Dermis microvascular lymphatic vessel endothelial cell (primary cell): Measurements from ENCODE around the gene USP7. TPM values are rescaled to one million over a fixed set of nuclear protein-coding genes. Genes with fewer than 3 reads are reported as not detected.
"Not testable (repeated sequence)": the region's sequence is repeated elsewhere in the genome, so short reads cannot be mapped to it uniquely, and the experiment has no call there.

Experiments
- DNase-seq, 2 donors: peaks; one replicate each; pipeline versions ENCODE4 v3.0.0 to v3.0.0-alpha.2; 2010; ENCODE audit warnings: low read depth in 2 of 2
- total RNA-seq: library from RNA; depleted of rRNA; stranded (reverse); fragments of >200 nt; gene quantifications from 2 replicates; pipeline ENCODE4 v1.2.1, GENCODE V29; 2014

USP7 gene
- total RNA-seq, 1 donor from 2014 or later = 42.0 TPM

DNA sequence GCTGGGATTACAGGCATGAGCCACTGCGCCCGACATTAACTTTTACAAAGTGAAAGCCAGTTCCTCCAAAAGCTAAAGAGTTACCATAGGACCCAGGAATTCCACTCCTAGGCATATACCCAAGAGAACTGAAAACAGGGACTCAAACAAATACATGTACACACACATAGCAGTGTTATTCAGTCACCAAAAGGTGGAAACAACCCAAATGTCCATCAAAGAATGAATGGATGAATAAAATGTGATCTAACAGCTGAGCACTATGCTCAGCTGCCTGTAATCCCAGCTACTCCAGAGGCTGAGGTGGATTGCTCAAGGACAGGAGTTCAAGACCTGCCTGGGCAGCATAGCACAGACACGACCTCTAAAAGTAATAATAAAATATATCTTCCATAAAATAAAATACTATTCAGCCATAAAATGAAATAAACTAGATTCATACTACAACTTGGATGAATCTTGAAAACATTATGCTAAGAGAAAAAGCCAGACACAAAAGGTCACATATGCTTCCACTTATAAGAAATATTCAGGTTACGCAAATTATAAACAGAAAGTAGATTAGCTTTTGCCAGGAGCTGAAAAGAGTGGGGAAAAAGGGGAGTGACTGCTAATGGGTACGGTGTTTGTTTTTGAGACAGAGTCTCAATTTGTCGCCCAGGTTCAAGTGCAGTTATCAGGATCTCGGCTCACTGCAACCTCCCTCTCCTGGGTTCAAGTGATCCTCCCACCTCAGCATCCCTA, 9.3 kb upstream of the USP7 start:
- no peak for DNase-seq

DNA sequence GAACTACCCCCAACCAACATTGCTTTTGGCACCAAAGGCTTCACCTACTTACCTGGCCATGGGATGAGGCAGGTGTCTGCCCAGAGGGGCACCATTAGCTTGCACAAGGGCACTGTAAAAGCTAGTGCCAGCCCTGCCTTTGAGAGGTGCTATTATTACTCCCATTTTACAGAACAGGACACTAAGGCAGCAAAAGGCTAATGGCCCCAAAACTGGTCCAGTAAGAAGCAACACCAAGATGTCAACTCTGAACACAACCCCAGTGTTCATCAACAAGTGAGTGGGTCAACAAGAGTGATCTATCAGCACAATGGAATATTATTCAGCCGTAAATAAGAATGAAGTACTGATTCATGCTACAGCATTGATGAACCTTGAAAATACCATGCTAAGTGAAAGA, 7.7 kb upstream of the USP7 start:
- no peak for DNase-seq

DNA sequence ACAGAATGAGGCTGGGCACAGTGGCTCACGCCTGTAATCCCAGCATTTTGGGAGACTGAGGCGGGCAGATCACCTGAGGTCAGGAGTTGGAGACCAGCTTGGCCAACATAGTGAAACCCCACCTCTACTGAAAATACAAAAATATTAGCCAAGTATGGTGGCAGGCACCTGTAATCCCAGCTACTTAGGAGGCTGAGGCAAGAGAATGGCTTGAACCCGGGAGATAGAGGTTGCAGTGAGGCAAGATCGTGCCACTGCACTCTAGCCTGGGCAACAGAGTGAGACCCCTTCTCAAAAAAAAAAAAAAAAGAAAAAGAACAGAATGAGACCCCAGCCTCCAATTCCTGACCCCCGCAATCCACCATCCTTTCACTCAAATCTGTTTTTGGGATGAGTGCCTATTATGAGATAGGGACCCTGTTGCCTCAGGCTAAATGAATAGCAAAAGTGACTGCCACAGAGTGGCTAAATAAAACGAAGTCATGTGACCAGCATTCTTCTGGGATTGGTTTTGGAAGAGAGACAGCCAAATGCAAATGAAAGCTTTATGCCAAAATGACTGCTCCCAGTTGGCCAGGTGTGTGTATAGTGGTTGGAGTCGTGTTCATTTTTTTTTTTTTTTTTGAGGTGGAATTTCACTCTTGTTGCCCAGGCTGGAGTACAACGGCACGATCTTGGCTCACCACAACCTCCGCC, 5.6 kb upstream of the USP7 start:
- not testable (repeated sequence) for DNase-seq

DNA sequence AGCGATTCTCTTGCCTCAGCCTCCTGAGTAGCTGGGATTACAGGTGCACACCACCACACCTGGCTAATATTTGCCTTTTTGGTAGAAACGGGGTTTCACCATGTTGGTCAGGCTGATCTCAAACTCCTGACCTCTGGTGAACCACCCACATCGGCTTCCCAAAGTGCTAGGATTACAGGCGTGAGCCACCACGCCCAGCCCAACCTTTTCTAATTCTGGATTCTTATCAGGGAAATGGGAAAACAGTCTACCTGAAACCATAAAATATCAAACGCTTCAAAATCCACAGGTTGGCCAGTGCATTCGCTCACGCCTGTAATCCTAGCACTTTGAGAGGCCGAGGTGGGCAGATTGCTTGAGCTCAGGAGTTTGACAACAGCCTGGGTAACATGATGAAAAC, 4.3 kb upstream of the USP7 start:
- DNase-seq = not testable (repeated sequence)

GRCh38 chr16:8967132-8967821, 3.6 kb upstream of the USP7 start:
- no peak for DNase-seq

GRCh38 chr16:8966817-8967131, 3.1 kb upstream of the USP7 start:
- DNase-seq = no peak

DNA sequence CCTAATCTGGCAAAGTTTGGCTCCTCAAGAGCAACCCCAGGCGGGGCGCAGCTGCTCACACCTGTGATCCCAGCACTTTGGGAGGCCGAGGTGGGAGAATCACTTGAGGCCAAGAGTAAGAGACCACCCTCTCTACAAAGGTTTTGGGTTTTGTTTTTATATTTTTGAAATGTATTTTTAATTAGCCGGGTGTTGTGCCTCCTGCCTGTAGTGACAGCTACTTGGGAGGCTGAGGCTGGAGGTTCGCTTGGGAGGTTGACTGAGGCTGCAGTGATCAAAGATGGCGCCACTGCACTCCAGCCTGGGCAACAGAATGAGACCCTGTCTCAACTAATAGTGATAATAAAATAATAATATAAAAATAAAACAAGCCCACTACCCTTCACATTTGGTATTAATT, 756 bp upstream of the USP7 start:
- DNase-seq = no peak

DNA sequence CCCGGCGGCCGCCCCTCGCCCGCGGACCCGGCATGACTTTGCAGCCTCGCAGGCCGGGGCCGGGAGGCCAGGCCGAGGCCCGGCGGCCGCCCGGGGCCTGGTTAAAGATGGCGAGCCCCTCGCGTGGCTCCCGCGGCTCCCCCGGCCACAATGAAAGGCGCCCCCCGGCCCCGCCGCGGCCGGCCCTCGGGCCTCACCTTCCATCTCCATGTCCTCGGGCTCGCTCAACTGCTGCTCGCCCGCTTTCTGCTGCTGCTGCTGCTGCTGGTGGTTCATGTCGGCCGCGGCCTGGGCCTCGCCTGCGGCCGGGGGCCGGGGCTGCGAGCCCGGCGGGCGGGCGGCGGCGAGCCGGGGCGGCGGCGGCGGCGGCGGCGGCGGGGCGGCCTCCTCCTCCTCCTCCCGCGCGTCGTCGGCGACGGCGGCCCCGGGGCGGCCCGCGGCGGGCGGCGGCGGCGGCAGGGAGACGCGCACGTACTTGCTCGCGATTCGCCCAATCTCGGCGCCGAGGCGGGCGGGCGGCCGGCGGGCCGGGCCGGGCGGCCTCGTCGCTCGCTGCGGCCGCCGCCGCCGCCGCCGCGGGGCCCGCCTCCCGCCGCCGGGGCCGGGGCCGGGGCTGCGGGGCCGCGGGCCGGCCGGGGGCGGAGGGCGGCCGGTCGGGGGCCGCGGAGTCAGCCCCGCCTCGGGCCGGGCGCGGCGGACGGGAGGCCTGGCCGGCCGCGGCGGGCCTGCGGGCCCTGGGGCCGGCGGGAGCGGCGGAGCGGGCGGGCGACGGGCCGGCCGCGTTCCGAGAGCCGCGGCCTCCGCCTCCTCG, 491 bp downstream of the USP7 start:
- DNase-seq = peak in 1 of 2 donors; percentile 30

- peak in 1 of 2 donors; percentile 30 for DNase-seq
These were observed 1.2 kb downstream of the USP7 start for GRCh38 chr16:8962393-8963009.

- no peak for DNase-seq
These were observed 1.8 kb downstream of the USP7 start for GRCh38 chr16:8961811-8962390.

- no peak for DNase-seq
These were observed 3.0 kb downstream of the USP7 start for GRCh38 chr16:8960788-8961109.

DNA sequence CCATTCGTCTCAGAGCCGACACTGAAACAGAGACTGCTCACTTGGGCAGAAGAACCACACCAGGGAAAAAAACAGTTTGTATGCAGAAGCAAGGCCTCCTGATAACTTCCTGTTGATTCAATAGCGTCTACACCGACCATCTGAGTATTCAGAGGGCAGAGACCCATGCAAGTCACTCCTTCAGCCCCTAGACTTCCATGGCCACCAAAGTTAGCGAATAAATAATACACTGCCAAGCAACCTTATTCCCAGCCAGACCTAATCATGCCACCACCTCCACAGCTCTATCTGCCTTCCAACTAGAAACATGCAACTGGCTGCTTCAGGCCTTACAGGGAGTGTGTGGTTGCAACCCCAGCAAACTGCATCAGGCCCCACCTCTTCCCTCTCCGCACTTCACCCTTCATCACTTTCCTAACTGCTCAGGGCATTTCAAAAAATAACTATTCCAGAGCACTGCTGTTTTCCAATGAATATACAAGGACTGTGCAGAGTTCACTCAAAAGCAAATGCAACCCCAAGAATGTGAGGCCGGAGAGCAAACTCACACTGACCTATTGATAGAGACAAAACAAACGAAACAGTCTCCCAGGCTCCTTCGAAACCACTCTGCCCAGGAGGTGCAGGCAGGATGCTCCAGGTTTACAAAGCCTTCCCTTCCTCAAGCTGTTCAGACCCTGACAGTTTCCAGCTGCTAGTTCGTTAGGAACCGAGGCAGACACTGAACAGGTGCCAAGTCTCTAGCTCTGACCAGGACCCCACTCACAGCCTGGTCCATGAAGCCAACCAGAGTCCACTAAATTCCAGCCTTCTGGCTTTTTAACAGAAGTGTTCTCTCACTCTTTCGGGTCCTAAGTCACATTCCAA, 3.6 kb downstream of the USP7 start:
- DNase-seq = peak in 1 of 2 donors; percentile 48

DNA sequence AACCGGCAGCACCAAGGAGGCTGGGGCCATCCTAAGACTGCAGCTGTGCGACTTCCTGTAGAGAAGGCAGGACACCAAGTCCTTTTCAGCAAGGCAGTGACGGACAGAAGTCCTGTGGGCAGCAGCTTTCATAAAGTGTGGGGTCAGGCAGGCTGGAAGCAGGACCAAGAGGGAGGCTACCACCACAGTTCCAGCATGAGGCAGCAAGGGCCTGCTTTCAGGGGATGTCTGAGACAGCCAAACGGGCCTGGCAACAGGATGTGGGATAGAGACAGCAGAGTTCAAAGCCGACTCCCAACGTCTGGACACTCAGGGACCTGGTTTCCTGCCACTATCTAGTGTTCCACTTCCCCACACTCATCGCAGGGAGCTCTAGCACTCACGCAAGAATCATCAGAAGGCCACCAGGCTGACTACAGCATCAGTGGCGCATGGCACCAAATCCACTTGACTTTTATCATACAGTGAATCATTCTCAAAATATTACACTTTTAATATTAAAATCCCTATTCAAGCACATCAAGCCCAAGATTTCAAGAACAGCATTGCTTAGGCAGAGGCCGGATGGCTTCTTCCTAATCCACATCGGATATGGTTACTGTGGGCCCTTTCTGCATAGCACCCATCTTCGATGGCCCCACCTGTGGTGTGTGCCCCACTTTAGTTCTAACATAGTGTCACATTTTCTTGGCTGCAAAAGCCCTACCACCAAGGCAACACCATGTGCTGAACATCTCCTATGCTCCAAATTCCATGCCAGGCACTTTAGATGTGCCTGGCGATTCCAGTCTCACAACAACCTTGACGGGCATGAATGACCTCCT, 5.2 kb downstream of the USP7 start:
- peak in 1 of 2 donors; percentile 66 for DNase-seq

- DNase-seq = no peak
These were observed 6.1 kb downstream of the USP7 start for GRCh38 chr16:8957509-8958157.

GRCh38 chr16:8957063-8957397, 6.7 kb downstream of the USP7 start:
- DNase-seq = no peak

- DNase-seq = no peak
These were observed 7.2 kb downstream of the USP7 start for GRCh38 chr16:8956265-8957062.

GRCh38 chr16:8955828-8956227, 7.9 kb downstream of the USP7 start:
- DNase-seq = no peak

DNA sequence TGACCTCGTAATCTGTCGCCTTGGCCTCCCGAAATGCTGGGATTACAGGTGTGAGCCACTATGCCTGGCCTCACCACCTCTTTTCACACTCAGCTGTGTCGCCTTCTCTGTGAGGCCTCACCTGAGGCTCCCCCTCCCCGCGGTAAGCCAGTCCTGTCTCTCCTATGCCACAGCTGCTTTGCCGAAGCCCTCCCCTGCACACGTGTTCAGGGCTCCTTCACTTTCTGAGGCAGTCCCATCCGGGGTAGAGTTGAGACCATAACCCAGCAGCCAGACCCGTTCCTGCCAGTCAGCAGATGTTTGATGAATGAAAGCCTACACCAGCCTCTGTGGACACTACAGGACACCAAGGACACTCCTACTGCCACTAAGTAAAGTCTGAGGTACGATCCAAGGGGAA, 10.6 kb downstream of the USP7 start:
- no peak for DNase-seq
